RWPE2 (cell line): Measurements from ENCODE around the gene CTCFL.
A peak's percentile ranks its signal among the peaks of the same experiment; 100 is the strongest.

Source experiments
- ATAC-seq: fragments of 200-7000 bp; cut with Tn5 transposase; 3 replicates; pipeline ENCODE4 v1.9.1; 2021; ENCODE audit warnings: low read depth
- DNase-seq: peaks from one replicate; pipeline ENCODE4 v3.0.0-alpha.2; 2020; ENCODE audit warnings: low spot score
- H3K27ac ChIP-seq: fragments of 450-650 bp; 2 replicates; pipeline ENCODE4 v1.5.1; 2017; ENCODE audit warnings: mild to moderate bottlenecking; ENCODE audit not compliant: poor library complexity, severe bottlenecking
- H3K27me3 ChIP-seq: fragments of 250-450 bp; sonication (Bioruptor Pico); 2 replicates; pipeline ENCODE4 v1.5.1; 2021; ENCODE audit warnings: mild to moderate bottlenecking, moderate library complexity; ENCODE audit not compliant: insufficient read depth, poor library complexity, severe bottlenecking
- H3K36me3 ChIP-seq: fragments of 250-450 bp; sonication (Bioruptor Pico); 2 replicates; pipeline ENCODE4 v1.5.1; 2020; ENCODE audit warnings: low read depth, mild to moderate bottlenecking, moderate library complexity
- H3K4me1 ChIP-seq: fragments of 250-450 bp; sonication (Bioruptor Pico); 2 replicates; pipeline ENCODE4 v1.5.1; 2021; ENCODE audit warnings: mild to moderate bottlenecking, moderate library complexity; ENCODE audit not compliant: insufficient read depth, poor library complexity, severe bottlenecking
- H3K4me3 ChIP-seq: fragments of 250-450 bp; sonication (Bioruptor Pico); 2 replicates; pipeline ENCODE4 v1.5.1; 2021; ENCODE audit warnings: mild to moderate bottlenecking, moderate library complexity; ENCODE audit not compliant: severe bottlenecking
- H3K9me3 ChIP-seq: fragments of 250-450 bp; sonication (Bioruptor Pico); 2 replicates; pipeline ENCODE4 v1.5.1; 2021; ENCODE audit warnings: mild to moderate bottlenecking, moderate library complexity; ENCODE audit not compliant: severe bottlenecking
- CTCF ChIP-seq: fragments of 450-650 bp; IDR thresholded peaks from one replicate; pipeline ENCODE4 v1.5.1; 2017; ENCODE audit warnings: mild to moderate bottlenecking, moderate library complexity; ENCODE audit not compliant: poor library complexity, severe bottlenecking

CTCFL gene

GRCh38 chr20:57451795-57452661 is 72.9 kb downstream of the CTCFL start:
- ATAC-seq (no peak), DNase-seq (peak; percentile 81)
- Histone ChIP-seq H3K4me1 (no peaks in the 10 kb centered on the region), H3K27me3 (peaks cover 16% of the 10 kb centered on the region), H3K36me3 (no peaks in the 10 kb centered on the region), H3K9me3 (no peaks in the 10 kb centered on the region), H3K27ac (no peak overlapping the region), H3K4me3 (no peak overlapping the region)
- no peak for TF ChIP-seq CTCF

DNA sequence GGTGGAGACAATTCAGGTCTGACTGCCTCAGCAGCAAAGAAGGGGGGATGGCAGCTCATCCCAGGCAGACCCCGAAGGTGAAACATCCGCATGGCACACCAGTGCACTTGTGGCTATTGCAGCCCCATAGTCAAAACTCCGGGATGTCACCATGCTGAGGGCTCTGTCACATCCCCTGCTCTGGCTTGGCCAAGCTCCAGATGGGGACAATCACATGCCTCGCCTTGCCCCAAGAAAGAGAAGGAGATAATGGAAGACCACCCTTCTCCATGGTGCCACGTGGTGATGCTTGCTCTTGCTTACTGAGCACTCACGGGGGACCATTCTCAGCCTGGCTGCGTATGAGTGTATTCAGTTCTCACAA is 73.5 kb downstream of the CTCFL start:
- H3K9me3 ChIP-seq = no peaks in the 10 kb centered on the region
- H3K4me1 ChIP-seq = no peaks in the 10 kb centered on the region
- H3K27me3 ChIP-seq = peaks cover 22% of the 10 kb centered on the region
- H3K36me3 ChIP-seq = no peaks in the 10 kb centered on the region
- no peak for TF ChIP-seq CTCF
- H3K27ac ChIP-seq = no peak overlapping the region
- no peak for DNase-seq
- no peak overlapping the region for H3K4me3 ChIP-seq
- no peak for ATAC-seq

GRCh38 chr20:57450931-57451330 is 74.0 kb downstream of the CTCFL start:
- Histone ChIP-seq H3K4me3 (no peak overlapping the region), H3K36me3 (no peaks in the 10 kb centered on the region), H3K9me3 (no peaks in the 10 kb centered on the region), H3K4me1 (no peaks in the 10 kb centered on the region), H3K27me3 (peaks cover 24% of the 10 kb centered on the region), H3K27ac (no peak overlapping the region)
- ATAC-seq (no peak), DNase-seq (peak; percentile 85)
- no peak for TF ChIP-seq CTCF

DNA sequence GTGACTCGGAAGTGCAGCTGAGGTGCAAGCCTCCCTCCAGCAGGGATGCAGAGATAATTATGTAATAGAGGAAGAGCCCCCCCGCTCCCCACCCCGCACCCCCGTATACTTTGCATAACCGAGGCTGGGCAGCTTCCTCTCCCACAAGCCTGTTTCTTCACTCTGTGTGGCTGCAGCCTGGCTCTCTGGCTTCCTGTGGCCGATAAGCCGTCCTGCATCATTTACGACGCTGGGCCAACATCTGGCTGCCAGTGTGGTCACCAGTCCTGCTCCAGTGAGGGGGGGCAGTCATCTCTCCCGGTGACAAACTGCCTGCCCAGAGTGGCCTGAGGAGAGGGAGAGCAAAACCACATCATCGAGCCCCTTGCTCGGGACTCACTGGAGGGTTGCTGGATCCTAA is 74.5 kb downstream of the CTCFL start:
- Histone ChIP-seq H3K9me3 (no peaks in the 10 kb centered on the region), H3K36me3 (no peaks in the 10 kb centered on the region), H3K27ac (no peak overlapping the region), H3K27me3 (peaks cover 24% of the 10 kb centered on the region), H3K4me1 (no peaks in the 10 kb centered on the region), H3K4me3 (no peak overlapping the region)
- DNase-seq = peak; percentile 77
- no peak for TF ChIP-seq CTCF
- ATAC-seq = no peak
